Duodenal mucosa (tissue), 2 donors: ENCODE results near the gene PSMG4.
A peak's percentile ranks its signal among the peaks of the same experiment; 100 is the strongest.

Source experiments
- H3K27ac ChIP-seq: one replicate; pipeline ENCODE4 v1.7.0; 2013; ENCODE audit warnings: low read depth, low read length
- H3K27me3 ChIP-seq, 2 donors: one replicate each; pipeline ENCODE4 v1.7.0; 2013; ENCODE audit warnings: low read length in 2 of 2, control low read depth in 1 of 2; ENCODE audit not compliant: insufficient read depth in 2 of 2, control insufficient read depth in 1 of 2
- H3K36me3 ChIP-seq, 2 donors: one replicate each; pipeline ENCODE4 v1.7.0; 2013; ENCODE audit warnings: low read length in 2 of 2, control low read depth in 1 of 2; ENCODE audit not compliant: insufficient read depth in 2 of 2, control insufficient read depth in 1 of 2
- H3K4me1 ChIP-seq, 2 donors: one replicate each; pipeline ENCODE4 v1.7.0; 2013; ENCODE audit warnings: low read length in 2 of 2, control low read depth in 1 of 2; ENCODE audit not compliant: insufficient read depth in 2 of 2, control insufficient read depth in 1 of 2
- H3K4me3 ChIP-seq, 2 donors: one replicate each; pipeline ENCODE4 v1.7.0; 2013; ENCODE audit warnings: low read length in 2 of 2, low read depth in 1 of 2
- H3K9ac ChIP-seq, 2 donors: one replicate each; pipeline ENCODE4 v1.7.0; 2013; ENCODE audit warnings: low read length in 2 of 2, low read depth in 1 of 2
- H3K9me3 ChIP-seq, 2 donors: one replicate each; pipeline ENCODE4 v1.7.0; 2013; ENCODE audit warnings: low read length in 2 of 2, control low read depth in 1 of 2; ENCODE audit not compliant: control insufficient read depth in 1 of 2

The PSMG4 gene

DNA sequence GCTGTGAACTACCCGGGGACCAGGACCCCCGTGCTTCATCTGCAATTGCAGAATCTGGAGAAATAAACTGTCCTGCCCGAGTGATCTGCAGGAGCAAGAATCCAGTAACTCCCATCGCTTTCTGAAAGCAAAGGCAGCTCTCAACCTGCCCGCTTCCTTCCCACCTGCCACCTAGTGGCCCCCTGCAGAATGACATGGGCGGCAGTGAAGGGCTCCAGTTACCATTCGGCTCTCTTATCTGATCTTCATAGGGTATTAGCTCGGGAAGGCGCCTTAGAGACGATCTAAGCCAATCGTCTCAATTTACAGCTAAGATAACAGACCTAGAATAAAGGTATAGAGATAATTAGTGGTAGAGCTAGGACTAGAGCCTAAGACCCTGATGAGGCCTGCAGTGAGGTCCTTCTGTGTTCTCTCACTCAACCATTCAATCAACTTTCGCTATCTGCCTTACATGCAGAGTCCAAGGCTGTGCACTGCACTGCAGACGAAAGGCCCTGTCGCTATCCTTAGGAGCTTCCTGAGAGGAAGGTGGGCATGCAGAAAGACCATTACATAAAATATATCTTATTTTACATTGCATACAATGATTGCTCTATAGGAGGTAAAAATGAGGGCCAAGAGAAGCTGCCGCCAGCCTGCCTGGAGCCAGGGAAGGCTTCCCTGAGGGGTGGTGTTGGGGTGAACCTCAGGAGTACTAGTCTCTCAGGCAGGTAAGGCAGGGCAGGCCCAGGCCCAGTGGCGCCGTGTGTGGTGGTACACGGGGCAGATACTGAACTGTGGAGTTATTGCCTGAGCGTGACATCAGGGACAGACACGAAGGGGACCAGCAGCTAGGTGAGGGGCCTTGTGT lies 7.1 kb upstream of the PSMG4 start:
- H3K36me3 ChIP-seq = no peaks in the 10 kb centered on the region
- H3K4me1 ChIP-seq = peaks cover 8 to 10% of the 10 kb centered on the region in 2 donors
- peaks cover 0 to 4% of the 10 kb centered on the region in 2 donors for H3K27me3 ChIP-seq
- H3K27ac ChIP-seq = no peak overlapping the region
- peak overlapping the region in 1 of 2 donors; percentile 40 for H3K4me3 ChIP-seq
- no peak overlapping the region for H3K9ac ChIP-seq
- H3K9me3 ChIP-seq = no peaks in the 10 kb centered on the region

DNA sequence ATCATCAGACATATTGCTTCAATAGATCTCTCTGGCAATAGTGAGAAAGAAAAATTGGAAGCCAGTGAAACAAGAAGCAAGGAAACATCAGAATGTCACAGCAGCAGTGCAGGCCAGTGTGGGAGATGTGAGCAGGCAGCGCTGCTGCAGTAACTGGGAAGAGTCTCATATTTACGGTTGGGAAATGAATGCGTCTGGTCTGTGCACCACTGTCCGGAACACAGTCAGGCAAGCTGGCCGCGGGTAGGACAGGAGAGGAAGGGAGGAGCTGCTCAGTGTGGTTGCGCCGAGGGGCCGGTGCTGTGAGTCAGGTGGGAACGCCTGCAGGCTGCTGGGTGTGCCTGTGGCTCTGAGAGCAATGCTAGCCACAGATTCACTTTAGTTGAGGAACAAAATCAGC lies 6.4 kb upstream of the PSMG4 start:
- Histone ChIP-seq H3K9ac (no peak overlapping the region), H3K27me3 (peaks cover 0 to 2% of the 10 kb centered on the region in 2 donors), H3K9me3 (no peaks in the 10 kb centered on the region), H3K4me3 (no peak overlapping the region), H3K4me1 (peaks cover 8 to 10% of the 10 kb centered on the region in 2 donors), H3K36me3 (no peaks in the 10 kb centered on the region), H3K27ac (no peak overlapping the region)

DNA sequence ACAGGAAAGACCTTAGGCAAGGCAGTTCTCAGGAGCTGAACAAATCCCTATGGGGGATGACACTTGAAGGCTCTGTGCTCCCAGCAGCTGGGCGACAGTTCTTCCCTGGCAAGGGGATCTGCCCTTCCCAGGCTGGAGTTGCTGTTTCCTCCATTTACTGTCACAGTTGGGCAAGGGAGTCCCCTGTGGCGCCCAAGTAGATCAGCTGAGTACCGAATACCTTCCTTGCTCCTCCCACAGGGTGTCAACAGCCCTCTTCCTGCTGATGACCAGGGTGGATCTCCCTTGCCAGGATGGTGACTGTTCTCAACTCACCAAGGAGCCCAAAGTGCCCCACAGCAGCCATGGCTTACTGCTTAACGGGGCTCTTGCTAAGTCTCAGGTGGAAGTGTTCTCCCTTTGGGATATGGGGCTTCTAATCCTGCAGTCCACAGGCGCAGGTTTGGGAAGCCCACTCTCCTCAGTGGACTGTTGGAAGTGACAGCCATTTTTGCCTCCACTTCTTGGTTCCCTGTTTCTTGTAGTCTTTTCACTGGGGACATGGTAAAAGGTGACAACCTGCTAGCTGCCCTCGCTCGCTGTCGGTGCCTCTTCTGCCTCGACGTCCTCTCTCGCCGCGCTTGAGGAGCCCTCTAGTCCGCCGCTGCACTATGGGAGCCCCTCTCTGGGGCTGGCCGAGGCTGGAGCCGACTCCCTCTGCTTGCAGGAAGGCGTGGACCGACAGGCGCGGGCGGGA lies 5.7 kb upstream of the PSMG4 start:
- Histone ChIP-seq H3K4me3 (no peak overlapping the region), H3K27me3 (no peaks in the 10 kb centered on the region), H3K27ac (no peak overlapping the region)

DNA sequence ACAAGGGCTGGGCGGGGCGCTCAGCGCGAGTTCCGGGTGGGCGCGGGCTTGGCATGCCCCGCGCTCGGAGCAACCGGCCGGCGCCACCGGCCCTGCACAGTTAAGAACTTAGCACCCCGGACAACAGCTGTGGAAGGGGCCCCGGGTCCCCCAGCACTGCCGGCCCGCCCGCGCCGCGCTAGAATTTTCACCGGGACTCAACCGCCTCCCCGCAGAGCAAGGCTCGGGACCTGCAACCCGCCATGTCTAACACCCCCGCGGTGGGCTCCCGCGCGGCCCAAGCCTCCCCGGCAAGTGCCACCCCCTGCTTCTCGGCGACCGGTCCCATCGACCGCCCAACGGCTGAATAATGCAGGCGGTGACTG lies 5.2 kb upstream of the PSMG4 start:
- no peak overlapping the region for H3K27ac ChIP-seq
- H3K4me1 ChIP-seq = peaks cover 6 to 14% of the 10 kb centered on the region in 2 donors
- H3K27me3 ChIP-seq = no peaks in the 10 kb centered on the region
- no peaks in the 10 kb centered on the region for H3K9me3 ChIP-seq
- no peak overlapping the region for H3K9ac ChIP-seq
- no peaks in the 10 kb centered on the region for H3K36me3 ChIP-seq
- H3K4me3 ChIP-seq = no peak overlapping the region

More for the DNA sequence above, 5.7 kb upstream of the PSMG4 start:
- Histone ChIP-seq H3K9ac (no peak overlapping the region), H3K4me1 (peaks cover 8 to 9% of the 10 kb centered on the region in 2 donors), H3K9me3 (no peaks in the 10 kb centered on the region), H3K36me3 (no peaks in the 10 kb centered on the region)

DNA sequence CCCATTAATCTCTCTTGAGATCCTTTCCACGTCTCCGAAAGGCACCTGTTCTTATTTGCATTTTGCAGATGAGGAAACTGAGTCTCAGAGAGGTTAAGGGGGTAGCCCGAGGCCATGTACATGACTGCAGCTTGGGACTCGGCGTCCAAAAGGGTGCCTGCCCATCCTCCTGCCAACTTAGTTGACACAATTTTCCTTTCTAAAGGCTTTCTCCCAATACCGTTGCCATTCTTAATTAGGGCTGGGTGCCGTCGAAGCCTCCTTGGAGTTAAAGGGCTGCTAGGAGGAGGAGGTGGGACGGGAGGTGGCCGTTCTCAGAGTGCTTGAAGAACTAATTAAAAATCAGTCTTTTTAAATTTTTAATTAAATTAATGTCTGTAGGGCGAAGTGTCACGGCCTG lies 546 bp upstream of the PSMG4 start:
- Histone ChIP-seq H3K27me3 (no peaks in the 10 kb centered on the region), H3K4me3 (peak overlapping the region; percentile 76 to 94), H3K4me1 (peaks cover 6 to 21% of the 10 kb centered on the region in 2 donors), H3K9me3 (no peaks in the 10 kb centered on the region), H3K36me3 (peaks cover 0 to 3% of the 10 kb centered on the region in 2 donors), H3K27ac (no peak overlapping the region), H3K9ac (peak overlapping the region in 1 of 2 donors; percentile 51)

DNA sequence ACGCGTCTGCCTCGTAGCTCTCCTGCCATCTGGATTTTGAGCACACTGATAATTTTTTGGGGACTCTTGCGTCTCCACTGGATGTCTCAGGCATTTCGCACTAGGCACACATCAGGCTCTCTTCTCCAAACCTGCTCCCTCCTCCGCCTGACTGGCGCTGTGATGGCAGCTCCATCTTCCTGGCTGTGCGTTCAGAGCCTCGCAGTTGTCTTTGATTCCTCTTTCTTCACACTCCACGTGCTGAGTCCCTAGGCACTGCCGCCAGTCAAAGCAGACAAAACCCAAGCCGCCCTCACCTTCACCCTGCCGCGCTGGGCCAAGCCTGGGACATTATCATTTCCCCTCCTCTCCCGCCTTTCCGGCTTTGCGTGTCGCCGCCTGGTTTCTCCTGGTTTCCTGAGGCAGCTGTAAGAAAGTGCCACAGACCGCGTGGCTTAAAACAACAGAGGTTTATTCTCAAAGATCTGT lies 778 bp downstream of the PSMG4 start:
- Histone ChIP-seq H3K27ac (no peak overlapping the region), H3K36me3 (peaks cover 0 to 16% of the 10 kb centered on the region in 2 donors), H3K4me3 (peak overlapping the region; percentile 76 to 94), H3K9ac (peak overlapping the region; percentile 51 to 56), H3K27me3 (no peaks in the 10 kb centered on the region), H3K9me3 (no peaks in the 10 kb centered on the region), H3K4me1 (peaks cover 6 to 32% of the 10 kb centered on the region in 2 donors)

DNA sequence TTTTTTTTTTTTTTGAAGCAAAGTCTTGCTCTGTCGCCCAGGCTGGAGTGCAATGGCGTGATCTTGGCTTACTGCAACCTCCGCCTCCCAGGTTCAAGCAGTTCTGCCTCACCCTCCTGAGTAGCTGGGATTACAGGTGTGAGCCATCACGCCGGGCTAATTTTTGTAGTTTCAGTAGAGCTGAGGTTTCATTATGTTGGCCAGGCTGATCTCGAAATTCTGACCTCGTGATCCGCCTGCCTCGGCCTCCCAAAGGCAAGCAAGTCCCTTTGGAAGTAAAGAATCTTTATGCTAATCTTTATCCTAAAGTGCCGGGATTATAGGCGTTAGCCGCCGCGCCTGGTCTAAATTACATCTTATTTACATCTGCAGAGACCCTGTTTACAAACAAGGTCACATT lies 1.5 kb downstream of the PSMG4 start:
- no peaks in the 10 kb centered on the region for H3K9me3 ChIP-seq
- peaks cover 0 to 23% of the 10 kb centered on the region in 2 donors for H3K36me3 ChIP-seq
- H3K27ac ChIP-seq = no peak overlapping the region
- no peak overlapping the region for H3K9ac ChIP-seq
- peak overlapping the region; percentile 22 to 36 for H3K4me3 ChIP-seq
- no peaks in the 10 kb centered on the region for H3K27me3 ChIP-seq
- peaks cover 6 to 32% of the 10 kb centered on the region in 2 donors for H3K4me1 ChIP-seq

DNA sequence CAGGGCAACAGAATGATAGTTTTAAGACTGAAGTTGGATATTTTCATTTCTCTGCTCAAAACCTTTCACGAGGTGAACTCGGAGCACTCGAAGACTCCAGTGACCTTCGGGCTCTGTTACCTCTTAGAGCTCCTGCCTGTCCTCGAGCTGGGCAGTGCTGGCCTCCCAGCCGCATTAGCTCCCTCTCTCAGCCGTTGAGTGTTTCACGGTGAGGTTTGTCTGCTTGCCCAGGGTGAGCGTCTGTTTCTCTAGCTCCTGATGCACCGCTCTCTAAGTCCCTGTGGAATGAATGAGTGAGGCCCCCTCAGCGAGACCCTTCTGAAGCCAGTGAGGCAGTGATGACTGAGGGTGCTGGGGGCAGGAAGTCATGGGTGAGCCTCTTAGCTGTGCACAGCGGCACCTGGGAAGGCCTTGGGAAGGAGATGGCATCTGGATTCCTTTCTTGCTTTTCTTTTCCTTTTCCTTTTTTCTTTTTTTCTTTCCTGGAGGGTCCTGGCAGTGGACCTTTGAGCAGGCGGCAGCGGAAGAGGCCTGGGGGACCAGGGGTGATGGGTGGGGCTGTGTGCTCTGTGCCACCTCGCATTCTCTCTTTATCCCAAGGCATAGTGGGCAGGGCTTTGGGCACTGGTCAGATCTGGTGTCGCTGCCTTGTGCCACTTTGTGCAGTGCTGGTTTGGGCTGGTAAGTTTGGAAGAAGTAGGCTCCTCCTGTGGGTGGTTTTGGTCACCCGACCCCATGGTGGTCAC lies 2.2 kb downstream of the PSMG4 start:
- Histone ChIP-seq H3K4me3 (peak overlapping the region; percentile 22 to 36), H3K27me3 (no peaks in the 10 kb centered on the region), H3K9me3 (no peaks in the 10 kb centered on the region), H3K36me3 (peaks cover 0 to 27% of the 10 kb centered on the region in 2 donors), H3K4me1 (peaks cover 6 to 32% of the 10 kb centered on the region in 2 donors), H3K27ac (no peak overlapping the region), H3K9ac (no peak overlapping the region)

DNA sequence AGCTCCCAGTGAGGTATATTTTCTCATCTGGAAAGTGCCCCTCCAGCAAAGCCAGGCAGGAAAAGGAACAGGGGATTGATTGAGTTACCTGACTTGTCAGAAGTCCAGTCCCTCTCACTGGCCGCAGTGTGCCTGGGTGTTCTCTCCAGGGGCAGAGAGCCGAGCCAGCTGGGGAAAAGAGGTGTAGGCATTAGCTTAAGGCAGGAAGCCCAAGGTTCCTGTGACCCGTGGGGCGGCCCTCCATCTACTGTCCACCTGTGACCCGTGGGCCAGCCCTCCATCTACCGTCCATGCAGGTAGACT lies 2.7 kb downstream of the PSMG4 start:
- Histone ChIP-seq H3K4me3 (peak overlapping the region in 1 of 2 donors; percentile 16), H3K27ac (no peak overlapping the region), H3K27me3 (no peaks in the 10 kb centered on the region), H3K9me3 (no peaks in the 10 kb centered on the region), H3K36me3 (peaks cover 0 to 31% of the 10 kb centered on the region in 2 donors), H3K4me1 (peaks cover 6 to 32% of the 10 kb centered on the region in 2 donors), H3K9ac (no peak overlapping the region)

DNA sequence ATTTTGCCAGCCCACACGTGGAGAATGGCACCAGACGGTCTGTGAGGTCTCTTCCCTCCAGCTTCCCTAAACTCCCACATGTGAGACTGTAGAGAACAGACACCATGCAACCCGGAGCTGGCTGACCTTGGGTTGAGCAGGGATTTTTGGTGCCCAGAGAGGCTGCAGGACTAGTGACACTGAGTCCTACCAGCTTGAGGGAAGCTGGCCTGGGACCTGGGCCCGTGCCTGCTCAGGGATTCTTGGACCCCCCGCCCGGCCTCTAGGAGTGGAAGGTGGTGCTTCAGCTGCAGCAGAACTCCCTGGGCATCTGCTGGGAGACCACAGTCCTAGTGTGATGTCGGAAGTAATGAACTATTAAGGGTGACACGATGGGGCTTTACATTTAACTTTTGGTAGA lies 3.2 kb downstream of the PSMG4 start:
- Histone ChIP-seq H3K9ac (no peak overlapping the region), H3K27ac (no peak overlapping the region), H3K36me3 (peaks cover 0 to 31% of the 10 kb centered on the region in 2 donors), H3K27me3 (no peaks in the 10 kb centered on the region), H3K9me3 (no peaks in the 10 kb centered on the region), H3K4me3 (no peak overlapping the region), H3K4me1 (peaks cover 6 to 32% of the 10 kb centered on the region in 2 donors)
